AG04449 (cell line): ENCODE data around the gene FOXN1.
A peak's percentile ranks its signal among the peaks of the same experiment; 100 is the strongest.

Experiments
- CTCF ChIA-PET: fragments of 350-600 bp; formaldehyde crosslinking; extraction: SDS; loops from one replicate; lab custom pipeline; 2021; ENCODE audit warnings: antibody characterized with exemption; lab: Yijun Ruan, JAX
- POLR2A ChIA-PET: fragments of 400-600, 350-600 bp; formaldehyde crosslinking; extraction: SDS; loops from one replicate; lab custom pipeline; 2020; ENCODE audit warnings: antibody characterized with exemption, inconsistent platforms; lab: Yijun Ruan, JAX
- DNase-seq: peaks from one replicate; pipeline ENCODE4 v3.0.0-alpha.2; 2010; ENCODE audit warnings: low read depth, low spot score
- H3K4me3 ChIP-seq: 2 replicates; pipeline ENCODE4 v1.5.1; 2011; ENCODE audit warnings: low read depth, mild to moderate bottlenecking, control low read depth, low read length
- CTCF ChIP-seq: IDR thresholded peaks from one replicate; pipeline ENCODE4 v1.5.1; 2011; ENCODE audit warnings: mild to moderate bottlenecking, moderate library complexity, low read length, control low read depth, inconsistent platforms; ENCODE audit not compliant: insufficient read depth; ENCODE audit errors: missing control alignments

FOXN1 gene

GRCh38 chr17:28491286-28491685, 14.9 kb upstream of the FOXN1 start:
- no peak for TF ChIP-seq CTCF
- ChIA-PET POLR2A (no interaction called here), CTCF (interaction anchor here (8.4 to 16.3 kb wide), 2 partner anchors 46 to 54 kb away, joined by 77 to 258 read pairs; no protein-coding TSS in a partner anchor)
- DNase-seq: no peak
- no peak overlapping the region for H3K4me3 ChIP-seq

- no peak for TF ChIP-seq CTCF
- no peak for DNase-seq
- H3K4me3 ChIP-seq: no peak overlapping the region
- POLR2A ChIA-PET: no interaction called here
- CTCF ChIA-PET: interaction anchor here (1.2 to 16.3 kb wide), 4 partner anchors 14 to 121 kb away, joined by 4 to 258 read pairs (median 60); partner anchors contain the start of gene FOXN1
Observed at GRCh38 chr17:28491860-28492259, 14.3 kb upstream of the FOXN1 start.

- ChIA-PET CTCF (interaction anchor here (0.5 to 16.3 kb wide), 11 partner anchors 13 to 154 kb away, joined by 3 to 258 read pairs (median 4); partner anchors contain the start of gene FOXN1), POLR2A (no interaction called here)
- TF ChIP-seq CTCF: no peak
- DNase-seq: no peak
- no peak overlapping the region for H3K4me3 ChIP-seq
Observed at GRCh38 chr17:28492352-28493310, 13.5 kb upstream of the FOXN1 start.

GRCh38 chr17:28493460-28493859, 12.7 kb upstream of the FOXN1 start:
- H3K4me3 ChIP-seq: no peak overlapping the region
- DNase-seq: no peak
- POLR2A ChIA-PET: no interaction called here
- CTCF ChIA-PET: interaction anchor here (0.9 to 16.3 kb wide), 13 partner anchors 9 to 124 kb away, joined by 3 to 258 read pairs (median 9); partner anchors contain the start of genes FOXN1 and SPAG5
- no peak for TF ChIP-seq CTCF

- TF ChIP-seq CTCF: peak; percentile 97
- POLR2A ChIA-PET: no interaction called here
- CTCF ChIA-PET: interaction anchor here (0.9 to 16.3 kb wide), 26 partner anchors 10 to 123 kb away, joined by 3 to 258 read pairs (median 4); partner anchors contain the start of genes FOXN1, SLC13A2 and SPAG5
- H3K4me3 ChIP-seq: no peak overlapping the region
- DNase-seq: no peak
Observed at GRCh38 chr17:28494445-28495188, 11.5 kb upstream of the FOXN1 start.
